C4-2B (cell line): ENCODE data around the gene GALNT9.

ENCODE experiments used
- CTCF ChIP-seq: fragments of 450-650 bp; conservative IDR thresholded peaks from 2 replicates; pipeline ENCODE4 v1.5.1; 2017; ENCODE audit warnings: mild to moderate bottlenecking
- ZFX ChIP-seq: fragments of 450-650 bp; IDR thresholded peaks from 2 replicates; pipeline ENCODE4 v1.6.1; 2017

GRCh38 chr12:132210223-132211055, 119.0 kb downstream of the GALNT9 start:
- no peak for TF ChIP-seq ZFX
- TF ChIP-seq CTCF = no peak; the same call in 1 of the 2 replicates
